ENCODE measurements around the gene WDR81.
"Not testable (repeated sequence)": the region's sequence is repeated elsewhere in the genome, so short reads cannot be mapped to it uniquely, and the experiment has no call there.

The WDR81 gene

DNA sequence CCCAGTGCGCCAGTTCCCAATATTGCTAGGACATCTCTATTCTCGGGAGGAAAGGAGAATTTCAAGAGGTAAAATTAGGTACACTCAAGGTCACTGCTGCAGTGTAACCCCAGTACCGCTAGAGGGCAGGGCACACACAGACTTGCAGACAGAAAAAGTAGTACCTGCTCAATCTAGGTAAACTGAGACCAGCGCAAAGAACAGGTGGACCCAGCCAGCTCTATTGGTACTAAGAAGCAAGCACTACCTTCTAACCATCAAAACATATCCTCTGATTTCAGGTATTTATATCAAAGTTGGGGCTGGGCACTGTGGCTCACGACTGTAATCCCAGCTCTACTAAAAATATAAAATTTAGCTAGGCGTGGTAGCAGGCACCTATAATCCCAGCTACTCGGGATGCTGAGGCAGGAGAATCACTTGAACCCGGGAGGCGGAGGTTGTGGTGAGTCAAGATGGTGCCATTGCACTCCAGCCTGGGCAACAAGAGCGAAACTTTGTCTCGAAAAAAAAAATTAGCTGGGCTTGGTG is 3.6 kb upstream of the WDR81 start:
- peaks cover 64% of the 10 kb centered on the region for H3K4me1 ChIP-seq (ENCODE audit: insufficient read depth, low read length, severe bottlenecking)
- peak overlapping the region; percentile 43 for H3K4me3 ChIP-seq (ENCODE audit: low read depth, low read length, poor library complexity, severe bottlenecking)
- peak overlapping the region; percentile 56 for H3K4me2 ChIP-seq (ENCODE audit: low read length)

DNA sequence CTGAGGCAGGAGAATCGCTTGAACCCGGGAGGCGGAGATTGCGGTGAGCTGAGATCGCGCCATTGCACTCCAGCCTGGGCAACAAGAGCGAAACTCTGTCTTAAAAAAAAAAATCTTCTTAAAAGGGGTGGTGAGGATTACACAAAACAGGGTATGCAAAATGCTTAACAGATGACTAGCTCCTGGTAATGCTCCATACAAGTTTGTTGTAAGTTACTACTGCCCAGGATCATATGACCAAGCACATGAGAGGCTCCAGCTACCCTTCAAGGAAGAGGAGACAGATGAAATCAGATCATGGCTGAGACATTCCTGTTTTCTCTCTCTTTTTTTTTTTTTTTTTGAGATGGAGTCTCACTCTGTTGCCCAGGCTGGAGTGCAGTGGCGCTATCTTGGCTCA is 2.5 kb upstream of the WDR81 start:
- Histone ChIP-seq H3K36me3 (ENCODE audit: insufficient read depth, low read length) (peaks cover 10% of the 10 kb centered on the region; the same call in 1 of the 2 replicates), H3K27ac (ENCODE audit: low read depth, low read length, poor library complexity, severe bottlenecking) (peak overlapping the region; percentile 93), H3K4me1 (ENCODE audit: insufficient read depth, low read length, severe bottlenecking) (peaks cover 69% of the 10 kb centered on the region)
- not testable (repeated sequence) for H3K9me2 ChIP-seq (ENCODE audit: low read depth, low read length); H3K27me3 ChIP-seq (ENCODE audit: insufficient read depth, low read length); H3K4me3 ChIP-seq (ENCODE audit: low read depth, low read length, poor library complexity, severe bottlenecking); H3K4me2 ChIP-seq (ENCODE audit: low read length); H3K9me3 ChIP-seq (ENCODE audit: low read length); H3K9ac ChIP-seq (ENCODE audit: low read length); H3K79me2 ChIP-seq (ENCODE audit: insufficient read depth, low read length); H3F3A ChIP-seq (ENCODE audit: insufficient read depth, low read length); H4K20me1 ChIP-seq (ENCODE audit: insufficient read depth, low read length); H2AFZ ChIP-seq (ENCODE audit: low read length)

More for the DNA sequence above, 3.6 kb upstream of the WDR81 start:
- Histone ChIP-seq H3K36me3 (ENCODE audit: insufficient read depth, low read length) (no peaks in the 10 kb centered on the region), H3F3A (ENCODE audit: insufficient read depth, low read length) (no peaks in the 10 kb centered on the region; the same call in 1 of the 2 replicates), H3K27me3 (ENCODE audit: insufficient read depth, low read length) (no peaks in the 10 kb centered on the region), H3K9me2 (ENCODE audit: low read depth, low read length) (no peaks in the 10 kb centered on the region), H3K9ac (ENCODE audit: low read length) (peak overlapping the region; percentile 11; the same call in 1 of the 2 replicates), H3K79me2 (ENCODE audit: insufficient read depth, low read length) (no peaks in the 10 kb centered on the region), H2AFZ (ENCODE audit: low read length) (no peak overlapping the region), H3K9me3 (ENCODE audit: low read length) (no peaks in the 10 kb centered on the region), H3K27ac (ENCODE audit: low read depth, low read length, poor library complexity, severe bottlenecking) (peak overlapping the region; percentile 93), H4K20me1 (ENCODE audit: insufficient read depth, low read length) (no peaks in the 10 kb centered on the region)
- TF ChIP-seq EZH2 (IDR thresholded peaks at IDR 0.05; ENCODE audit: borderline replicate concordance, low read length), result no peak
- TF ChIP-seq, protein P1, sequence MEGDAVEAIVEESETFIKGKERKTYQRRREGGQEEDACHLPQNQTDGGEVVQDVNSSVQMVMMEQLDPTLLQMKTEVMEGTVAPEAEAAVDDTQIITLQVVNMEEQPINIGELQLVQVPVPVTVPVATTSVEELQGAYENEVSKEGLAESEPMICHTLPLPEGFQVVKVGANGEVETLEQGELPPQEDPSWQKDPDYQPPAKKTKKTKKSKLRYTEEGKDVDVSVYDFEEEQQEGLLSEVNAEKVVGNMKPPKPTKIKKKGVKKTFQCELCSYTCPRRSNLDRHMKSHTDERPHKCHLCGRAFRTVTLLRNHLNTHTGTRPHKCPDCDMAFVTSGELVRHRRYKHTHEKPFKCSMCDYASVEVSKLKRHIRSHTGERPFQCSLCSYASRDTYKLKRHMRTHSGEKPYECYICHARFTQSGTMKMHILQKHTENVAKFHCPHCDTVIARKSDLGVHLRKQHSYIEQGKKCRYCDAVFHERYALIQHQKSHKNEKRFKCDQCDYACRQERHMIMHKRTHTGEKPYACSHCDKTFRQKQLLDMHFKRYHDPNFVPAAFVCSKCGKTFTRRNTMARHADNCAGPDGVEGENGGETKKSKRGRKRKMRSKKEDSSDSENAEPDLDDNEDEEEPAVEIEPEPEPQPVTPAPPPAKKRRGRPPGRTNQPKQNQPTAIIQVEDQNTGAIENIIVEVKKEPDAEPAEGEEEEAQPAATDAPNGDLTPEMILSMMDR (IDR thresholded peaks at IDR 0.05; ENCODE audit: low read length), result peak; percentile 98

DNA sequence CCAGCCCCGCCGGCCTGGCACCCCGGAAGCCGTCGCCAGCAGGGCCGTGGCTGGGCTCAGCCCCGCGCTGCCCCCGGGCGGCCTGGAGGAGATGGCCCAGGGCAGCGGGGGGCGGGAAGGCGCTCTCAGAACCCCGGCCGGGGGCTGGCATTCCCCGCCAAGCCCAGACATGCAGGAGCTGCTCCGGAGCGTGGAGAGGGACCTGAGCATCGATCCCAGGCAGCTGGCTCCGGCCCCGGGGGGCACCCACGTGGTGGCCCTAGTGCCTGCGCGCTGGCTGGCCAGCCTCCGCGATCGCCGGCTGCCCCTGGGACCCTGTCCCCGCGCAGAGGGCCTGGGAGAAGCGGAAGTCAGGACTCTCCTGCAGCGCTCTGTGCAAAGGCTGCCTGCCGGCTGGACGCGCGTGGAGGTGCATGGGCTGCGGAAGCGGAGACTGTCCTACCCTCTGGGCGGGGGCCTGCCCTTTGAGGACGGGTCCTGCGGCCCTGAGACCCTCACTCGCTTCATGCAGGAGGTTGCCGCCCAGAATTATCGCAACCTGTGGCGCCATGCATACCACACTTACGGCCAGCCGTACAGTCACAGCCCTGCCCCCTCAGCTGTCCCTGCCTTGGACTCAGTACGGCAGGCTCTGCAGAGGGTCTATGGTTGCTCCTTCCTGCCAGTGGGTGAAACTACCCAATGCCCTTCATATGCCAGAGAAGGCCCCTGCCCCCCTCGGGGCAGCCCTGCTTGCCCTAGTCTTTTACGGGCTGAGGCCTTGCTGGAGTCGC is 551 bp downstream of the WDR81 start:
- TF ChIP-seq, protein P1 (IDR thresholded peaks at IDR 0.05; ENCODE audit: low read length), result no peak
- TF ChIP-seq EZH2 (IDR thresholded peaks at IDR 0.05; ENCODE audit: borderline replicate concordance, low read length), result no peak
- peak overlapping the region; percentile 86 for H3K9ac ChIP-seq (ENCODE audit: low read length)
- H3K27me3 ChIP-seq (ENCODE audit: insufficient read depth, low read length), result no peaks in the 10 kb centered on the region
- no peak overlapping the region for H2AFZ ChIP-seq (ENCODE audit: low read length)
- no peaks in the 10 kb centered on the region for H3K9me2 ChIP-seq (ENCODE audit: low read depth, low read length)
- H4K20me1 ChIP-seq (ENCODE audit: insufficient read depth, low read length), result no peaks in the 10 kb centered on the region
- peaks cover 79% of the 10 kb centered on the region for H3K4me1 ChIP-seq (ENCODE audit: insufficient read depth, low read length, severe bottlenecking)
- peak overlapping the region; percentile 95 for H3K4me2 ChIP-seq (ENCODE audit: low read length)
- no peaks in the 10 kb centered on the region for H3K79me2 ChIP-seq (ENCODE audit: insufficient read depth, low read length)
- no peaks in the 10 kb centered on the region; the same call in 1 of the 2 replicates for H3F3A ChIP-seq (ENCODE audit: insufficient read depth, low read length)
- peaks cover 11% of the 10 kb centered on the region; the same call in 1 of the 2 replicates for H3K36me3 ChIP-seq (ENCODE audit: insufficient read depth, low read length)
- peak overlapping the region; percentile 40 for H3K27ac ChIP-seq (ENCODE audit: low read depth, low read length, poor library complexity, severe bottlenecking)
- H3K9me3 ChIP-seq (ENCODE audit: low read length), result no peaks in the 10 kb centered on the region
- H3K4me3 ChIP-seq (ENCODE audit: low read depth, low read length, poor library complexity, severe bottlenecking), result peak overlapping the region; percentile 88

All from OCI-LY1 (cell line).